Measurements from ENCODE around the gene RNASE4. TPM values are rescaled to one million over a fixed set of nuclear protein-coding genes. Genes with fewer than 3 reads are reported as not detected.
"Not testable (repeated sequence)": the region's sequence is repeated elsewhere in the genome, so short reads cannot be mapped to it uniquely, and the experiment has no call there.

Gene RNASE4, protein sequence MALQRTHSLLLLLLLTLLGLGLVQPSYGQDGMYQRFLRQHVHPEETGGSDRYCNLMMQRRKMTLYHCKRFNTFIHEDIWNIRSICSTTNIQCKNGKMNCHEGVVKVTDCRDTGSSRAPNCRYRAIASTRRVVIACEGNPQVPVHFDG
- total RNA-seq (2014; rRNA removed; shearing (Covaris generic); ENCODE audit: low replicate concordance) = 0.48 and 0.54 TPM in 2 replicates

DNA sequence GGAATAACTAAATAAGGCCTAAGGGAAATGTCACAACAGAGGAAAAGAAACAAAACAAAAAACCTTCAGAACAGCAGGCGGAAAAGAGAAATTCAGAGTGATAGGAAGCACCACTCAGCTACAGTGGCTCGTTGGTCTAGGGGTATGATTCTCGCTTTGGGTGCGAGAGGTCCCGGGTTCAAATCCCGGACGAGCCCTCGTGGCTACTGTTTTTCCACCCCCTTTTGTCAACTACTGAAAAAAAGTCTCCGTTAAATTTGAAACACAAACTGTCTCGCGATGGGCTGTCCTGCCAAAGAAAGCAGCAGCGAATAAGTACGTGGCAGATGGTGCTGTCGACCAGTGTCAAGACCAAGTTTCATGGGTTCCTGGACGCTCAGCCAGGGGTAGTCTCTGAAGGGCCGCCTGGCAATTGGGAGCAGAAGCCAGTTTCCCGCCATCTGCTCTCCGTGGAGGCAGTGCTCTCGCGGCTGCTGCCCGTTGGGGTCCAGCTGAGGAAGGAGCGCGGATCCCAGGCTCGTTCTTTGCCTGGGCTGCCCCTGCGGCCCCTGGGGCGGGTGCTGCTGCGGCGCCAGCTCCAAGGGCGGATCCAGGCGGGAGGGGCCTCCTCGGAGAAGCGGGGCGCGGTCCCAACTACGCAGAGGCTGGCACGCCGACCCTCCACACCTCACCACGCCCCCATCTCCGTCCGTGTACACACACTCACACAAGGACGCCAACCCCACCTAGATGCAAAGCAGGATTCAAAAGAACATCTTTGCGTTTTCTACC is at the start of gene RNASE4:
Gene RNASE4 (plus strand): TSS at position 670 of the 771 bp plus-strand sequence. CDS start 14,812 bp downstream, outside the sequence.
- Histone ChIP-seq H4K20me1 (ENCODE audit: insufficient read depth, low read depth, low read length) (no peaks in the 10 kb centered on the region), H3K27ac (ENCODE audit: low read length) (peak within 1 kb of the TSS; percentile 83), H3K36me3 (ENCODE audit: insufficient read depth, low read length) (no peaks in the 10 kb centered on the region), H3K9ac (ENCODE audit: low read length) (peak within 1 kb of the TSS; percentile 85), H3K9me2 (replicated peaks; ENCODE audit: insufficient read depth, low read length) (no peaks in the 10 kb centered on the region), H3K4me2 (ENCODE audit: low read depth, low read length, poor library complexity, severe bottlenecking) (peak within 1 kb of the TSS; percentile 93), H3K9me3 (ENCODE audit: low read length) (no peaks in the 10 kb centered on the region), H3K79me2 (ENCODE audit: low read length) (no peaks in the 10 kb centered on the region), H3K27me3 (ENCODE audit: low read length) (no peaks in the 10 kb centered on the region), H2AFZ (ENCODE audit: low read length) (peak within 1 kb of the TSS; percentile 95), H3K4me1 (ENCODE audit: low read length) (peaks cover 51% of the 10 kb centered on the region), H3K4me3 (ENCODE audit: low read length) (peak within 1 kb of the TSS; percentile 78)
- DNase-seq = peak; percentile 95

DNA sequence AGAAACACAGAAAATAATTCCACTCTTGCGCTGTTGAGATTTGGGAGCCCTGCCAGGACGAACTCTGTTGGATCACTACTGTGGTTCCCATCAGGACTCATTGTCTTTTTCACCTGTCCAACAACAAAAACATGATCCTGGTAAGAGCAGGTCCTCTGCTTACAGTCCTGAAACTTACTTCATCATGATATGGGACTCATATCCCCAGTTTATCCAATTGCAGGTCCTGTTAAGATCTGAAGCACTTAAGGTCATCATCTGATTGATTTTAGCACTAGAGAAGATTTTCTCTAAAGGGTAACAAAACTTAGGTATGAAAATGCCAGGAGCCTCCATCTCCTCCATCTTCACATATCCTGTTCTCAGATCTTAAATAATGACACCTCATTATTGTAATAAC is 42.8 kb upstream of the RNASE4 start, which contains the start of gene OR6S1:
Gene OR6S1 (minus strand): TSS at position 101 of the 400 bp plus-strand sequence. CDS start 0 bp downstream, at position 101.
- no peaks in the 10 kb centered on the region for H3K4me1 ChIP-seq (ENCODE audit: low read length)
- no peaks in the 10 kb centered on the region for H3K9me2 ChIP-seq (replicated peaks; ENCODE audit: insufficient read depth, low read length)
- DNase-seq = no peak
- H3K9ac ChIP-seq (ENCODE audit: low read length) = no peak within 1 kb of the TSS
- no peaks in the 10 kb centered on the region for H3K27me3 ChIP-seq (ENCODE audit: low read length)
- H3K79me2 ChIP-seq (ENCODE audit: low read length) = no peaks in the 10 kb centered on the region
- no peak within 1 kb of the TSS for H3K4me3 ChIP-seq (ENCODE audit: low read length)
- no peak within 1 kb of the TSS for H3K27ac ChIP-seq (ENCODE audit: low read length)
- no peaks in the 10 kb centered on the region for H4K20me1 ChIP-seq (ENCODE audit: insufficient read depth, low read depth, low read length)
- H2AFZ ChIP-seq (ENCODE audit: low read length) = no peak within 1 kb of the TSS
- no peaks in the 10 kb centered on the region for H3K9me3 ChIP-seq (ENCODE audit: low read length)
- H3K4me2 ChIP-seq (ENCODE audit: low read depth, low read length, poor library complexity, severe bottlenecking) = no peak within 1 kb of the TSS
- no peaks in the 10 kb centered on the region for H3K36me3 ChIP-seq (ENCODE audit: insufficient read depth, low read length)

DNA sequence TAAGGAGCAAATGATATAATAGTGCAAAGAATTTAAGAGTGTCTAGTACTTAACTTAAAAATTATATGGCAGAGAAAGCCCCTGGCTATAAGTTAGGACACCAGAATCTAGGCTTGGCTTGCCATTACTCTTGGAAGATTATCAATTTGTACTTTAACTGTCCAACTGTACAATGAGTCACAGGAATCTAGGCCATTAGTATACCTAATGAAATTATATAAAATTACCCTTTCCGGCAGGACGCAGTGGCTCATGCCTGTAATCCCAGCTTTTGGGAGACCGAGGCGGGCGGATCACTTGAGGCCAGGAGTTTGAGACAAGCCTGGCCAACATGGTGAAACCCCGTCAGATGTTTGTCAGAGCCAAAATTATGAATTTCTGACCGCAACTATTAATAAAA is 42.2 kb upstream of the RNASE4 start:
- no peak overlapping the region for H2AFZ ChIP-seq (ENCODE audit: low read length)
- H3K9me3 ChIP-seq (ENCODE audit: low read length) = no peaks in the 10 kb centered on the region
- no peak overlapping the region for H3K27ac ChIP-seq (ENCODE audit: low read length)
- H3K9ac ChIP-seq (ENCODE audit: low read length) = no peak overlapping the region
- H3K4me3 ChIP-seq (ENCODE audit: low read length) = no peak overlapping the region
- no peaks in the 10 kb centered on the region for H3K36me3 ChIP-seq (ENCODE audit: insufficient read depth, low read length)
- H4K20me1 ChIP-seq (ENCODE audit: insufficient read depth, low read depth, low read length) = no peaks in the 10 kb centered on the region
- no peaks in the 10 kb centered on the region for H3K9me2 ChIP-seq (replicated peaks; ENCODE audit: insufficient read depth, low read length)
- H3K4me2 ChIP-seq (ENCODE audit: low read depth, low read length, poor library complexity, severe bottlenecking) = no peak overlapping the region
- no peaks in the 10 kb centered on the region for H3K27me3 ChIP-seq (ENCODE audit: low read length)
- no peaks in the 10 kb centered on the region for H3K4me1 ChIP-seq (ENCODE audit: low read length)
- H3K79me2 ChIP-seq (ENCODE audit: low read length) = no peaks in the 10 kb centered on the region
- DNase-seq = no peak

DNA sequence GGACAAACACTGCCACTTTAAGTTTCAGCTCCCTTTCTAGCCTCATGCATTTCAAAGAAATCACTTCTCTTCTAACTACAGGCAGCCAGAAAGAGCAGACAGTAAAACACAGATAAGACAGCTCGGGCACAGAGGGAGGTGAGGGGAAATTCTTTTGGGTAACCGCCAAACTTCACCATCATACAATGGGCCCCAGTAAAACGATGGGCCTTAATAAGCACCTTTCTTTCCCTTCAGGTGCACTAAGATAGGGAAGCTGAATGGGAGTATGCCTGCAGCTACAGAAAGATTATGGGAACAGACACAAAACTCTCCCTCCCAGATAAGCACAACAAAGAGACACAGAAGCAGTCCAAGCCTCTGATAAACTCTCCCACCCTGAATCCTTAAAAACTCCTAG is 41.6 kb upstream of the RNASE4 start:
- not testable (repeated sequence) for DNase-seq; H4K20me1 ChIP-seq (ENCODE audit: insufficient read depth, low read depth, low read length); H3K79me2 ChIP-seq (ENCODE audit: low read length); H2AFZ ChIP-seq (ENCODE audit: low read length); H3K4me1 ChIP-seq (ENCODE audit: low read length); H3K27me3 ChIP-seq (ENCODE audit: low read length); H3K27ac ChIP-seq (ENCODE audit: low read length); H3K4me2 ChIP-seq (ENCODE audit: low read depth, low read length, poor library complexity, severe bottlenecking); H3K36me3 ChIP-seq (ENCODE audit: insufficient read depth, low read length); H3K9ac ChIP-seq (ENCODE audit: low read length); H3K9me3 ChIP-seq (ENCODE audit: low read length); H3K4me3 ChIP-seq (ENCODE audit: low read length); H3K9me2 ChIP-seq (replicated peaks; ENCODE audit: insufficient read depth, low read length)

DNA sequence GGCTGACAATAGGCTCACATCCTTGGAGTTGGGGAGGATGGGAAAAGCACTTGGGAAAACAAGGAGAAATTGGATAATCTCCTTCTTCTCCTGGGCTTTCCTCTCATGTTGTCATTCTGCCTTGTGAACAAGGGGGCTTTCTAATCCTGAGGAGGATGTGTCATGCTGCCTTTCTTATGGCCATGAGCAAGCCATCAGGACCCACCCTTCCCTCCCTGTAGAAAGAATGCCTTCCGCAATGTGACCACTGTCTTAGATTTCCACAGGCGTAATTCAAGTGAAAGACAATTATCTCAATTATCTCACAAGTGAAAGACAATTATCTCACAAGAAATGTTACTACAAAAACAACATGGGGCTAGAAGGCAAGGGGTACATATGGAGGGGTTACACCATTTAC is 39.8 kb upstream of the RNASE4 start:
- Histone ChIP-seq H3K36me3 (ENCODE audit: insufficient read depth, low read length) (no peaks in the 10 kb centered on the region), H3K9ac (ENCODE audit: low read length) (no peak overlapping the region), H2AFZ (ENCODE audit: low read length) (no peak overlapping the region), H3K27me3 (ENCODE audit: low read length) (no peaks in the 10 kb centered on the region), H3K9me3 (ENCODE audit: low read length) (no peaks in the 10 kb centered on the region), H3K27ac (ENCODE audit: low read length) (no peak overlapping the region), H3K79me2 (ENCODE audit: low read length) (no peaks in the 10 kb centered on the region), H3K9me2 (replicated peaks; ENCODE audit: insufficient read depth, low read length) (no peaks in the 10 kb centered on the region), H3K4me2 (ENCODE audit: low read depth, low read length, poor library complexity, severe bottlenecking) (no peak overlapping the region), H3K4me3 (ENCODE audit: low read length) (no peak overlapping the region), H3K4me1 (ENCODE audit: low read length) (no peaks in the 10 kb centered on the region), H4K20me1 (ENCODE audit: insufficient read depth, low read depth, low read length) (no peaks in the 10 kb centered on the region)
- no peak for DNase-seq

DNA sequence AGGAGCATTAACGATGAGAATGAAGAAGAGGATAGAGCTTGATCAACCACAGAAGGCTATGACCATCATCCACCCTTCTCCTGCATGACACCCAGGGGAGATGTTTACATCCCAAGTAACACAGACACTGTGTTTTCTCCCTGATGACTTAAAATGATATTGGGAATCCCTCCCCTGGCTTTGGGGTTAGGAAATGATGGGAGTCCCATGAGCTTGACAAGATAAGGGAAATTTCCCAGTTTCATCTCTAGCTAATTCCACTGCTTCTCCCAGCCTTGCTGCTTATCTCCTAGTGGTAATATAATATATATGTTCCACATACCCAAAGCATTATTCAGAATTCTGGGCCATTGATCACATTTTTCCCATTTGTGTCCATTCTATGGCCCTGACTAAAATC is 38.9 kb upstream of the RNASE4 start:
- H3K27me3 ChIP-seq (ENCODE audit: low read length) = no peaks in the 10 kb centered on the region
- H3K4me2 ChIP-seq (ENCODE audit: low read depth, low read length, poor library complexity, severe bottlenecking) = no peak overlapping the region
- H2AFZ ChIP-seq (ENCODE audit: low read length) = no peak overlapping the region
- H3K36me3 ChIP-seq (ENCODE audit: insufficient read depth, low read length) = no peaks in the 10 kb centered on the region
- no peaks in the 10 kb centered on the region for H3K9me3 ChIP-seq (ENCODE audit: low read length)
- no peak overlapping the region for H3K27ac ChIP-seq (ENCODE audit: low read length)
- H3K9me2 ChIP-seq (replicated peaks; ENCODE audit: insufficient read depth, low read length) = no peaks in the 10 kb centered on the region
- H3K79me2 ChIP-seq (ENCODE audit: low read length) = no peaks in the 10 kb centered on the region
- no peak overlapping the region for H3K9ac ChIP-seq (ENCODE audit: low read length)
- no peaks in the 10 kb centered on the region for H3K4me1 ChIP-seq (ENCODE audit: low read length)
- no peak for DNase-seq
- H4K20me1 ChIP-seq (ENCODE audit: insufficient read depth, low read depth, low read length) = no peaks in the 10 kb centered on the region
- H3K4me3 ChIP-seq (ENCODE audit: low read length) = no peak overlapping the region

DNA sequence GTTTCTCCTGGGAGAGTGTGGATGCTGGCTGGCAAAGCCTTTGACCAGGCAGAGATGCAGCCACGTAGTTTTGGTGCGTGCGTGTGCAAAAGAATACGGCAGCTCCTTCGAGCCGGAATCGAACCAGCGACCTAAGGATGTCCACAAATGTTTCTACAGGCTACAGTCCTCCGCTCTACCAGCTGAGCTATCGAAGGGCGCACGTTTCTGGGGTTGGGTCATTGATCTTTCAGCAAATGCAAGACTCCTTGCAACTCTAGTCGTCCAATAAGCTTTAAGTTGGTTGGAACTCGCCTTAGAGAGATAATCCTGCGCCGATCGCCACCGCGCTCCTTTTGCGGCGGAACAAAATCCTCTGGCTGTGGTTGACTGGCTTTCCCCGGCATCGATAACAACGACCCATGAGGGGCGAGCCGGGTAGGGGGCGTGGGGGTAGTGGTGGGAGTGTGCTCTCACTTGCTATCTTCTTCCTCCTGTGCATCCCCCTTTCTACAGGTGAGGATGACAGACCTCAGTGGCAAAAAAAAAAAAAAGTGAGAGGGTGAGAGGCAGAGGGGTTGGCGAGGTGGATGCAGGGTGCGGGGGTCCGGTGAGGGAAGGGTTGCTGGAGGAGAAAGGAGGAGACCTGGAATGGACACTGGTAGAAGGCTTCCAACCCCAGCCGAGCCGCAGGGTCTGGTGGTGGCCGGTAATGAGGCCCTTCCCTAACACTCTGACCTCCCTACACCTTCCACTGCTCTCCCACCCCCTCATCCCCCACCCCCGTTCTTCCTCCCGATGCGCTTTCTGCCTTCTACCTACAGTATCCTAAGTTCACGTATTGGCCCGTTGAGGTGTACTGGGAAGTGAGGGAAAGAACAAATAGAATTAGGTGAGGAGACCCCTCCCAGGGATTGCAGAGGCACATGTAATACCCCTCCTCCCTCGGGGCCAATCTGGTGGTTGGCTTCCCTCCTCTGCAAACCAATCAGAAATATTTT is 31.1 kb upstream of the RNASE4 start:
- Histone ChIP-seq H3K79me2 (ENCODE audit: low read length) (no peaks in the 10 kb centered on the region), H3K27me3 (ENCODE audit: low read length) (no peaks in the 10 kb centered on the region), H3K36me3 (ENCODE audit: insufficient read depth, low read length) (no peaks in the 10 kb centered on the region), H4K20me1 (ENCODE audit: insufficient read depth, low read depth, low read length) (no peaks in the 10 kb centered on the region), H3K9ac (ENCODE audit: low read length) (no peak overlapping the region), H3K4me1 (ENCODE audit: low read length) (no peaks in the 10 kb centered on the region), H2AFZ (ENCODE audit: low read length) (no peak overlapping the region), H3K4me3 (ENCODE audit: low read length) (no peak overlapping the region), H3K4me2 (ENCODE audit: low read depth, low read length, poor library complexity, severe bottlenecking) (no peak overlapping the region), H3K9me2 (replicated peaks; ENCODE audit: insufficient read depth, low read length) (no peaks in the 10 kb centered on the region), H3K27ac (ENCODE audit: low read length) (no peak overlapping the region), H3K9me3 (ENCODE audit: low read length) (no peaks in the 10 kb centered on the region)
- DNase-seq = no peak

DNA sequence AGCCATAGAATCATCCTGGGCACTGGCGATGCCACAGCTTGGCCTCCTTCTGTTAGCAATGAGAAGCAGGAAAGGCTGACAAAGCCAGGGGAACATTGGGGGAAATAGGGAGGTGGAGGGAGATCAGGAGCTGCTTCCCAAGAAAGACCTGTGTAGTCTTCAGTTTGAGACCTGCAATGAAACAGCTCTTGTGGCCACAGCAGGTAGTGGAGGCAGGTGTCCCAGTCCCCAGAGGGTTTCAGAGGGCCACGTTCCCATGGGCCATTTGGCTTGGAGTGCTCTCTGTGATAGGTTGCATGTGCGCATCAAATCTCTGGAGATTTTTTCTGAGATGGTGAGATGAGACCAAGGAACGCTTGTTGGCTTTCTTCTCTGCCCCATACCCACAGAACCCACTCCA is 28.5 kb upstream of the RNASE4 start:
- Histone ChIP-seq H2AFZ (ENCODE audit: low read length) (no peak overlapping the region), H3K9me2 (replicated peaks; ENCODE audit: insufficient read depth, low read length) (no peaks in the 10 kb centered on the region), H3K4me2 (ENCODE audit: low read depth, low read length, poor library complexity, severe bottlenecking) (no peak overlapping the region), H3K9ac (ENCODE audit: low read length) (no peak overlapping the region), H3K4me1 (ENCODE audit: low read length) (no peaks in the 10 kb centered on the region), H3K4me3 (ENCODE audit: low read length) (no peak overlapping the region), H3K36me3 (ENCODE audit: insufficient read depth, low read length) (no peaks in the 10 kb centered on the region), H3K27me3 (ENCODE audit: low read length) (no peaks in the 10 kb centered on the region), H3K27ac (ENCODE audit: low read length) (no peak overlapping the region), H4K20me1 (ENCODE audit: insufficient read depth, low read depth, low read length) (no peaks in the 10 kb centered on the region), H3K9me3 (ENCODE audit: low read length) (no peaks in the 10 kb centered on the region), H3K79me2 (ENCODE audit: low read length) (no peaks in the 10 kb centered on the region)
- DNase-seq = no peak
